OCI-LY1 (cell line): Measurements from ENCODE around the gene STRADA.

Experiments
- H2AFZ ChIP-seq: fragments of 200-600 bp; sonication (generic), shearing (Covaris generic); 2 replicates; pipeline ENCODE4 v1.6.0; 2014; ENCODE audit warnings: antibody characterized with exemption, mild to moderate bottlenecking, low read length
- H3F3A ChIP-seq: fragments of 200-600 bp; sonication (generic), shearing (Covaris generic); 2 replicates; pipeline ENCODE4 v1.6.0; 2014; ENCODE audit warnings: mild to moderate bottlenecking, antibody characterized with exemption, low read length, moderate library complexity; ENCODE audit not compliant: insufficient read depth
- H3K27ac ChIP-seq: fragments of 200-600 bp; sonication (generic); 2 replicates; pipeline ENCODE4 v1.5.1; 2014; ENCODE audit warnings: low read length, mixed run types, mild to moderate bottlenecking, low read depth; ENCODE audit not compliant: poor library complexity, severe bottlenecking
- H3K27me3 ChIP-seq: fragments of 200-600 bp; sonication (generic); 2 replicates; pipeline ENCODE4 v1.6.0; 2014; ENCODE audit warnings: antibody characterized with exemption, mild to moderate bottlenecking, low read length, moderate library complexity; ENCODE audit not compliant: insufficient read depth
- H3K36me3 ChIP-seq: fragments of 200-600 bp; sonication (generic); 2 replicates; pipeline ENCODE4 v1.6.1; 2014; ENCODE audit warnings: mild to moderate bottlenecking, antibody characterized with exemption, low read length, moderate library complexity, mixed read lengths; ENCODE audit not compliant: insufficient read depth
- H3K4me1 ChIP-seq: fragments of 200-600 bp; sonication (generic); 2 replicates; pipeline ENCODE4 v1.5.1; 2014; ENCODE audit warnings: mild to moderate bottlenecking, low read length, moderate library complexity; ENCODE audit not compliant: insufficient read depth, severe bottlenecking
- H3K4me2 ChIP-seq: fragments of 200-600 bp; sonication (generic), shearing (Covaris generic); 2 replicates; pipeline ENCODE4 v1.6.1; 2014; ENCODE audit warnings: low read length
- H3K4me3 ChIP-seq: fragments of 200-600 bp; sonication (generic); 2 replicates; pipeline ENCODE4 v1.5.1; 2014; ENCODE audit warnings: low read length, low read depth, mild to moderate bottlenecking, mixed read lengths; ENCODE audit not compliant: poor library complexity, severe bottlenecking
- H3K79me2 ChIP-seq: fragments of 200-600 bp; shearing (Covaris generic); 2 replicates; pipeline ENCODE4 v1.6.1; 2016; ENCODE audit warnings: mixed run types, low read length, mixed read lengths; ENCODE audit not compliant: insufficient read depth
- H3K9ac ChIP-seq: fragments of 200-600 bp; sonication (generic), shearing (Covaris generic); 2 replicates; pipeline ENCODE4 v1.6.1; 2014; ENCODE audit warnings: mild to moderate bottlenecking, low read length, mixed read lengths
- H3K9me2 ChIP-seq: fragments of 200-600 bp; sonication (generic), shearing (Covaris generic); 2 replicates; pipeline ENCODE4 v1.6.1; 2014; ENCODE audit warnings: low read depth, mild to moderate bottlenecking, low read length, mixed read lengths
- H3K9me3 ChIP-seq: fragments of 200-600 bp; shearing (Covaris generic); 2 replicates; pipeline ENCODE4 v1.6.1; 2014; ENCODE audit warnings: low read length, mixed read lengths
- H4K20me1 ChIP-seq: fragments of 200-600 bp; sonication (generic), shearing (Covaris generic); 2 replicates; pipeline ENCODE4 v1.6.0; 2016; ENCODE audit warnings: mild to moderate bottlenecking, low read length; ENCODE audit not compliant: insufficient read depth
- EZH2 ChIP-seq: fragments of 200-600 bp; sonication (generic), shearing (Covaris generic); IDR thresholded peaks from 2 replicates; pipeline ENCODE4 v1.8.0; 2017; ENCODE audit warnings: borderline replicate concordance, mixed run types, mild to moderate bottlenecking, antibody characterized with exemption, low read length, moderate library complexity, mixed read lengths
- TF ChIP-seq, protein P1 (sequence below): fragments of 200-600 bp; sonication (generic), shearing (Covaris generic); IDR thresholded peaks from 2 replicates; pipeline ENCODE4 v1.5.1; 2017; ENCODE audit warnings: mild to moderate bottlenecking, antibody characterized with exemption, low read length, moderate library complexity, mixed read lengths

STRADA gene

DNA sequence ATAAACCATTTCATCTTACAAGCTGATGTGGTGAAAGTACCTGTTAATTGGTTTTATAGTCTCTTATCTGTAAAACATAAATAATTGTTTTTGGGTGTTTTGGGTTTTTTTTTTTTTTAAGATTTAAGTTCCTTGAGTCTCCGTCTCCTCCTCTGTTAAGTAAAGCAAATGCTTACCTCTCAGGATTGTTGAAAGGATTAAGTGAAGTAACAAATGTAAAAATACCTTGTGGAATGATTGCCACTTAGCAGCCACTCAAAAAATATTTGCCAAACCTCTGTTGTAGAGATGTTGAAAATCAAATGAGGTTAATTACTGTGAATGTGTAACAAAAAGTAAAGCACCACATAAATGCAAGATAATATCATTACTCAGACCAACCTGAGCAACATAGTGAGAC is 60.9 kb downstream of the STRADA start:
- no peak for TF ChIP-seq EZH2
- TF ChIP-seq, protein P1, sequence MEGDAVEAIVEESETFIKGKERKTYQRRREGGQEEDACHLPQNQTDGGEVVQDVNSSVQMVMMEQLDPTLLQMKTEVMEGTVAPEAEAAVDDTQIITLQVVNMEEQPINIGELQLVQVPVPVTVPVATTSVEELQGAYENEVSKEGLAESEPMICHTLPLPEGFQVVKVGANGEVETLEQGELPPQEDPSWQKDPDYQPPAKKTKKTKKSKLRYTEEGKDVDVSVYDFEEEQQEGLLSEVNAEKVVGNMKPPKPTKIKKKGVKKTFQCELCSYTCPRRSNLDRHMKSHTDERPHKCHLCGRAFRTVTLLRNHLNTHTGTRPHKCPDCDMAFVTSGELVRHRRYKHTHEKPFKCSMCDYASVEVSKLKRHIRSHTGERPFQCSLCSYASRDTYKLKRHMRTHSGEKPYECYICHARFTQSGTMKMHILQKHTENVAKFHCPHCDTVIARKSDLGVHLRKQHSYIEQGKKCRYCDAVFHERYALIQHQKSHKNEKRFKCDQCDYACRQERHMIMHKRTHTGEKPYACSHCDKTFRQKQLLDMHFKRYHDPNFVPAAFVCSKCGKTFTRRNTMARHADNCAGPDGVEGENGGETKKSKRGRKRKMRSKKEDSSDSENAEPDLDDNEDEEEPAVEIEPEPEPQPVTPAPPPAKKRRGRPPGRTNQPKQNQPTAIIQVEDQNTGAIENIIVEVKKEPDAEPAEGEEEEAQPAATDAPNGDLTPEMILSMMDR, result no peak
- Histone ChIP-seq H3K27me3 (no peaks in the 10 kb centered on the region), H3K9me2 (no peaks in the 10 kb centered on the region), H3F3A (no peaks in the 10 kb centered on the region), H3K4me2 (no peak overlapping the region), H3K4me3 (no peak overlapping the region), H3K27ac (no peak overlapping the region), H3K9me3 (0 out of 2 replicates have a peak, but pooled peaks cover 9% of the 10 kb centered on the region), H3K9ac (no peak overlapping the region), H2AFZ (no peak overlapping the region), H3K36me3 (peaks cover 34% of the 10 kb centered on the region), H3K79me2 (no peaks in the 10 kb centered on the region), H4K20me1 (no peaks in the 10 kb centered on the region), H3K4me1 (no peaks in the 10 kb centered on the region)

DNA sequence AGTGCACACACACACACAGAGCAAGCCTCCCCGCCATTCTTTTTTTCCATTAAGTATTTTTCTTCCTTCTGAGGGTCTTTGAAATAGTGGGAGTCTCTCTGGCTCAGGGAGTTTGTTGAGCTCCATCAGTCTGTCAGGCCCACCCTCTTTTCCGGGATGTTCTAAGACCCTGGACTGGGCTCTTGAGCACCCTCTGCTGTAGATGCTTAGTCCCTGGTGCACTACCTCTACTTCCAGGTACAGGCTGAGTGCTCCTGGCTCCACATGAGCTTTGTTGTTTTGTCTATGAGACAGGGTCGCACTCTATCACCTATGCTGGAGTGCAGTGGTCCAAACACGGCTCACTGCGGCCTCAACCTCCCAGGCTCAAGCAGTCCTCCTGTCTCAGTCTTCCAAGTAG is 62.4 kb downstream of the STRADA start:
- no peaks in the 10 kb centered on the region for H3K4me1 ChIP-seq
- no peak for TF ChIP-seq EZH2
- TF ChIP-seq, protein P1, result peak; percentile 32; the same call in 1 of the 2 replicates

DNA sequence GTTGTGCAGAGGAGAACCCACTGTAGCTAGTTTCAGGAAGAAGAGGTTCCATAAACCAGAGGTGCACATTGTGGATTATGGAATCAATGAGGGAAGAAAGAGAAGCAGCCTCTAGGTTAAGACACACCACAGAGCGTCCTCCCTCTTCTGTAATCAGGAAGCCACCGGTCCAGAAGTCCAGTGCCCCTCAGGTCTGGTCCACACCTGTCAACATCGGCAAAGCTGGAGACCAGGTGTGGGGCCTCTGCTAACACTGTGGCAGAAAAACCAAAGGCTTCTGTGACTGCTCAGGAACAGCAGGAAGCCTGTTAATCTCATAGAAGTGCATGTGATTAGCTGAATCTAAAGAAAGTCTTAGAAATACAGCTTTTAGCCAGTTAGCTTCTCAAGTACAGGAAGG is 65.0 kb downstream of the STRADA start:
- H3K27me3 ChIP-seq, result no peaks in the 10 kb centered on the region
- H3K4me3 ChIP-seq, result no peak overlapping the region
- no peaks in the 10 kb centered on the region for H3K4me1 ChIP-seq
- no peaks in the 10 kb centered on the region for H3K79me2 ChIP-seq
- no peak for TF ChIP-seq EZH2
- TF ChIP-seq, protein P1, result no peak
- no peaks in the 10 kb centered on the region for H3F3A ChIP-seq
- H2AFZ ChIP-seq, result no peak overlapping the region
- no peak overlapping the region for H3K27ac ChIP-seq
- H3K9me2 ChIP-seq, result no peaks in the 10 kb centered on the region
- H4K20me1 ChIP-seq, result no peaks in the 10 kb centered on the region
- H3K9me3 ChIP-seq, result no peaks in the 10 kb centered on the region
- peaks cover 10% of the 10 kb centered on the region for H3K36me3 ChIP-seq
- no peak overlapping the region for H3K9ac ChIP-seq
- no peak overlapping the region for H3K4me2 ChIP-seq

More for the DNA sequence above, 62.4 kb downstream of the STRADA start:
- Histone ChIP-seq H4K20me1 (no peaks in the 10 kb centered on the region), H3F3A (no peaks in the 10 kb centered on the region), H3K4me2 (no peak overlapping the region), H3K27ac (no peak overlapping the region), H3K79me2 (no peaks in the 10 kb centered on the region), H3K27me3 (no peaks in the 10 kb centered on the region), H3K9ac (no peak overlapping the region), H3K36me3 (peaks cover 31% of the 10 kb centered on the region), H3K9me2 (no peaks in the 10 kb centered on the region), H3K4me3 (no peak overlapping the region), H2AFZ (no peak overlapping the region), H3K9me3 (0 out of 2 replicates have a peak, but pooled peaks cover 9% of the 10 kb centered on the region)
